ENCODE measurements around the gene MRPL4. TPM values are rescaled to one million over a fixed set of nuclear protein-coding genes. Genes with fewer than 3 reads are reported as not detected.

The MRPL4 gene
- total and polyA plus RNA-seq, 2 experiments from 2014 or later, result 40.1 to 51.4 TPM

DNA sequence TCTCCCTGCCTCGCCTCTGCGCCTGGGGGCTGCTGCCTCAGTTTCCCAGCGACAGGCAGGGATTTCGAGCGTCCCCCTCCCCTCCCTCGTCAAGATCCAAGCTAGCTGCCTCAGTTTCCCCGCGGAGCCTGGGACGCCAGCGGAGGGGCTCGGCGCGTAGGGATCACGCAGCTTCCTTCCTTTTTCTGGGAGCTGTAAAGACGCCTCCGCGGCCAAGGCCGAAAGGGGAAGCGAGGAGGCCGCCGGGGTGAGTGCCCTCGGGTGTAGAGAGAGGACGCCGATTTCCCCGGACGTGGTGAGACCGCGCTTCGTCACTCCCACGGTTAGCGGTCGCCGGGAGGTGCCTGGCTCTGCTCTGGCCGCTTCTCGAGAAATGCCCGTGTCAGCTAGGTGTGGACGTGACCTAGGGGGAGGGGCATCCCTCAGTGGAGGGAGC is 18.2 kb downstream of the MRPL4 start:
- 12% methylated on average over 36 of the region's 37 CpGs for WGBS (ENCODE audit: low lambda C conversion rate, missing lambda C conversion rate)
- H3K27me3 ChIP-seq, result peaks cover 22% of the 10 kb centered on the region
- no peaks in the 10 kb centered on the region for H3K9me2 ChIP-seq (replicated peaks; ENCODE audit: insufficient read depth)
- H3K4me1 ChIP-seq (ENCODE audit: insufficient read depth), result peaks cover 11% of the 10 kb centered on the region
- H3K36me3 ChIP-seq (replicated peaks; ENCODE audit: insufficient read depth, low read depth), result no peaks in the 10 kb centered on the region
- peak overlapping the region; percentile 73 for H3K27ac ChIP-seq
- no peaks in the 10 kb centered on the region for H3K9me3 ChIP-seq (ENCODE audit: low read depth)
- H4K20me1 ChIP-seq (ENCODE audit: insufficient read depth, poor library complexity, severe bottlenecking), result no peaks in the 10 kb centered on the region
- TF ChIP-seq EZH2 (IDR thresholded peaks at IDR 0.05; ENCODE audit: borderline replicate concordance), result peak; percentile 55
- TF ChIP-seq, protein P1, sequence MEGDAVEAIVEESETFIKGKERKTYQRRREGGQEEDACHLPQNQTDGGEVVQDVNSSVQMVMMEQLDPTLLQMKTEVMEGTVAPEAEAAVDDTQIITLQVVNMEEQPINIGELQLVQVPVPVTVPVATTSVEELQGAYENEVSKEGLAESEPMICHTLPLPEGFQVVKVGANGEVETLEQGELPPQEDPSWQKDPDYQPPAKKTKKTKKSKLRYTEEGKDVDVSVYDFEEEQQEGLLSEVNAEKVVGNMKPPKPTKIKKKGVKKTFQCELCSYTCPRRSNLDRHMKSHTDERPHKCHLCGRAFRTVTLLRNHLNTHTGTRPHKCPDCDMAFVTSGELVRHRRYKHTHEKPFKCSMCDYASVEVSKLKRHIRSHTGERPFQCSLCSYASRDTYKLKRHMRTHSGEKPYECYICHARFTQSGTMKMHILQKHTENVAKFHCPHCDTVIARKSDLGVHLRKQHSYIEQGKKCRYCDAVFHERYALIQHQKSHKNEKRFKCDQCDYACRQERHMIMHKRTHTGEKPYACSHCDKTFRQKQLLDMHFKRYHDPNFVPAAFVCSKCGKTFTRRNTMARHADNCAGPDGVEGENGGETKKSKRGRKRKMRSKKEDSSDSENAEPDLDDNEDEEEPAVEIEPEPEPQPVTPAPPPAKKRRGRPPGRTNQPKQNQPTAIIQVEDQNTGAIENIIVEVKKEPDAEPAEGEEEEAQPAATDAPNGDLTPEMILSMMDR (IDR thresholded peaks at IDR 0.05; ENCODE audit: poor library complexity), result no peak
- H3K79me2 ChIP-seq, result no peaks in the 10 kb centered on the region
- H2AFZ ChIP-seq, result peak overlapping the region; percentile 71
- H3K4me3 ChIP-seq, result peak overlapping the region; percentile 13
- DNase-seq (ENCODE audit: low spot score), result no peak
- peak overlapping the region; percentile 93 for H3K4me2 ChIP-seq

DNA sequence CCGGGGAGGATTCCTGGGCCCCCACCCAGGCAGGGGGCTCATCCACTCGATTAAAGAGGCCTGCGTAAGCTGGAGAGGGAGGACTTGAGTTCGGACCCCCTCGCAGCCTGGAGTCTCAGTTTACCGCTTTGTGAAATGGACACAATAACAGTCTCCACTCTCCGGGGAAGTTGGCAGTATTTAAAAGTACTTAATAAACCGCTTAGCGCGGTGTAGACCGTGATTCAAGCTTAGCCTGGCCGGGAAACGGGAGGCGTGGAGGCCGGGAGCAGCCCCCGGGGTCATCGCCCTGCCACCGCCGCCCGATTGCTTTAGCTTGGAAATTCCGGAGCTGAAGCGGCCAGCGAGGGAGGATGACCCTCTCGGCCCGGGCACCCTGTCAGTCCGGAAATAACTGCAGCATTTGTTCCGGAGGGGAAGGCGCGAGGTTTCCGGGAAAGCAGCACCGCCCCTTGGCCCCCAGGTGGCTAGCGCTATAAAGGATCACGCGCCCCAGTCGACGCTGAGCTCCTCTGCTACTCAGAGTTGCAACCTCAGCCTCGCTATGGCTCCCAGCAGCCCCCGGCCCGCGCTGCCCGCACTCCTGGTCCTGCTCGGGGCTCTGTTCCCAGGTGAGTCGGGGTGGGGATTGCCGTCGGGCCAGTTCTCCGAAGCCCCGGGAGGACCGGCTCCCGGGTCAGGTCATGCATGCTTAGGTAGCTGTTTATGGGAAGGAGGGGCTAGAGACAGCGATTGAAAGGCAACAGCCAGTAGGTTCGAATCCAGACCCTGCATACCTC is 18.8 kb downstream of the MRPL4 start, which contains the start of gene ICAM1:
Gene ICAM1, plus strand, starts transcription at position 505 of the 779 bp plus-strand sequence. Its CDS starts 40 bp downstream, at position 545.
- Histone ChIP-seq H3K27ac (peak within 1 kb of the TSS; percentile 73), H4K20me1 (ENCODE audit: insufficient read depth, poor library complexity, severe bottlenecking) (no peaks in the 10 kb centered on the region), H2AFZ (peak within 1 kb of the TSS; percentile 71), H3K36me3 (replicated peaks; ENCODE audit: insufficient read depth, low read depth) (no peaks in the 10 kb centered on the region), H3K4me1 (ENCODE audit: insufficient read depth) (peaks cover 11% of the 10 kb centered on the region), H3K27me3 (peaks cover 22% of the 10 kb centered on the region), H3K4me3 (peak within 1 kb of the TSS; percentile 13), H3K79me2 (no peaks in the 10 kb centered on the region), H3K9me2 (replicated peaks; ENCODE audit: insufficient read depth) (no peaks in the 10 kb centered on the region), H3K4me2 (peak within 1 kb of the TSS; percentile 93), H3K9me3 (ENCODE audit: low read depth) (no peaks in the 10 kb centered on the region)
- peak; percentile 84 for DNase-seq (ENCODE audit: low spot score)
- WGBS (ENCODE audit: low lambda C conversion rate, missing lambda C conversion rate), result 9% methylated on average over 51 of the region's 51 CpGs
- TF ChIP-seq EZH2 (IDR thresholded peaks at IDR 0.05; ENCODE audit: borderline replicate concordance) (no peak), EZH2phosphoT487 (IDR thresholded peaks at IDR 0.05; ENCODE audit: low read depth, severe bottlenecking, unreplicated experiment) (no peak)
- TF ChIP-seq, protein P1 (IDR thresholded peaks at IDR 0.05; ENCODE audit: poor library complexity), result no peak

DNA sequence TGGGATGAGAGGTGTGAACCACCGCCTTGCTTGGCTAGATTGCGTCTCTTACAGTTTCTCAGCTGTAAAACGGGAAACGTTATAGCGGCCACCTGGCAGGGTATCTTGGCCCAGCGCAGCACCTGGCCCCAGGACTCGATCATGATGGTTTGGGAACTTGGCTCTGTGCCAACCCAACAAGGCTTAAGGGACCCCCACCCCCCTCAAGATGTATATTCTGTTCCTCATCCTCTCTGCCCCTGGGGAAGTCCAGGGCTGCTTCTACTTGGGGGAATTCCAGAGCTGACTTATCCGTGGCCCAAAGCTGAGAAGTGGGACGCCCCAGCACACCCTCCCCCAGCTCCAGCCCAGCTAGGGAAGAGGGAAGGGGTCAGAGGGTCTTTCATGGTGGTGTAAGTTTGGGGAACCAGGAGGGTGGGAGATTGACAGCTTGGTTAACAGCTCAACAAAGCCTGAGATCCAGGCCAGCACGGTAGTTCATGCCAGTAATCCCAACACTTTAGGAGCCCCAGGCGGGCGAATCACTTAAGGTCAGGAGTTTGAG is 19.6 kb downstream of the MRPL4 start:
- no peaks in the 10 kb centered on the region for H3K9me3 ChIP-seq (ENCODE audit: low read depth)
- peaks cover 22% of the 10 kb centered on the region for H3K27me3 ChIP-seq
- H3K4me2 ChIP-seq, result peak overlapping the region; percentile 93
- H3K27ac ChIP-seq, result no peak overlapping the region
- no peak overlapping the region for H3K4me3 ChIP-seq
- H3K9me2 ChIP-seq (replicated peaks; ENCODE audit: insufficient read depth), result no peaks in the 10 kb centered on the region
- no peaks in the 10 kb centered on the region for H3K36me3 ChIP-seq (replicated peaks; ENCODE audit: insufficient read depth, low read depth)
- DNase-seq (ENCODE audit: low spot score), result no peak
- TF ChIP-seq, protein P1 (IDR thresholded peaks at IDR 0.05; ENCODE audit: poor library complexity), result no peak
- H4K20me1 ChIP-seq (ENCODE audit: insufficient read depth, poor library complexity, severe bottlenecking), result no peaks in the 10 kb centered on the region
- no peaks in the 10 kb centered on the region for H3K79me2 ChIP-seq
- H3K4me1 ChIP-seq (ENCODE audit: insufficient read depth), result peaks cover 11% of the 10 kb centered on the region
- no peak overlapping the region for H2AFZ ChIP-seq
- 61% methylated on average over 12 of the region's 12 CpGs for WGBS (ENCODE audit: low lambda C conversion rate, missing lambda C conversion rate)

All from hepatocyte (in vitro differentiated cells).